Measurements from ENCODE around the gene FGD6.
"Not testable (repeated sequence)": the region's sequence is repeated elsewhere in the genome, so short reads cannot be mapped to it uniquely, and the experiment has no call there.

FGD6 gene

DNA sequence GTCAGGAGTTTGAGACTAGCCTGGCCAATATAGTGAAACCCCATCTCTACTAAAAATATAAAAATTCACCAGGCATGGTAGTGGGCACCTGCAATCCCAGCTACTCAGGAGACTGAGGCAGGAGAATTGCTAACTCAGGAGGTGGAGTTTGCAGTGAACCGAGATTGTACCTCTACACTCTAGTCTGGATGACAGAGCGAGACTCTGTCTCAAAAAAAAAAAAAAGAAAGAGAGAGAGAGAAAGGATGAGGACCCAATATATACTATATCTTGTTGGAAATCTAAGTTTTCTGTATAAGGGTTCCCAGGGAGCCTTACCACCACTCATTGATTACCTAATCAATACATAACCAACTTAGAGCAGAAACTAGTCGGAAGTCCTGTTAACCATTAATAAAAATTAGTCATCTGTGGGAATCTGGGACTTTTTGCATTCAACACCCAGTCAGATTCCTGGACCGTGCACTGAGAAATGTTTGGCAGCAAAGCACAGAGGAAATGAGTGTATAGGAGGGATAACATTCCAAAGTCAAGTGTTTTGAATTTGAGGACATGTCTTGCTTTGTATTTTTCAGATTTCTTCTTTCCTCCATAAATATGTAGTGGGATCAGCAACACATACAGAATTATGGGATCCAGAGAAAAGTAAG lies 99.0 kb downstream of the FGD6 start:
- FAIRE-seq, result no peak

DNA sequence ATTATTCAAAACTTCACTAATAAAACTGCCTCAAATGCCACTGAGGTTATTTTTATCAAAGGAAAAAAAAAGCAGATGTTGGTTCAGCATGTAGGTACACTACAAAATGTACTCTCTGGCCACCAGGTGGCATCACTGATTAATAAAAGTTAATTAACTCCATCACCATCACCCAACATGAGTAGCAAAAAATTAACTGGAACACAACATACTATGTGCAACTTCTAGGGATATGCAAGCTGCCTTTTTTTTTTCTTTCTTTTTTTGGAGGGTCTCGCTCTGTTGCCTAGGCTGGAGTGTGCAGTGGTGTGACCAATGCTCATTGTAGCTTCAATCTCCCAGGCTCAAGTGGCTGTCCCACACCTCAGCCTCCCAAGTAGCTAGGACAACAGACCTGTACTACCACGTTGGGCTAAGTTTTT lies 100.1 kb downstream of the FGD6 start:
- peak; percentile 95 for FAIRE-seq

DNA sequence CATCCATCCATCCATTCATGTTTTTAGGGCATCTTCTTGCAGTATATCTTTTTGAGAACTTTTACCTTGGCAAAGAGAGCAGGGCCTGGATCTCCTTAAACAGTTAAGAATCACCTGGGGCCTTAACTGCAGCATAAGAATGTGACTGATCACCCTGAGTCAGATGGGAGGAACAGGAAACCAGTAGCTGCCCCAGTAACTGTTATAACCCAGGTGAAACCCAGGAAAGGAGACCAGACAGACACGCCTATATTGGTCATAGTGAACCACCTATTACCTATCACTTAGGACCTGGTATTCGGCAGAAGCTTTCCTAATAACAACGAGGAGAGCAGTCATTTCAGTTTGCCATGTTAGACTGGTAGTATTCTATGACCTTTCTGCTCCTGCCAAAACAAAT lies 100.5 kb downstream of the FGD6 start:
- no peak for FAIRE-seq

DNA sequence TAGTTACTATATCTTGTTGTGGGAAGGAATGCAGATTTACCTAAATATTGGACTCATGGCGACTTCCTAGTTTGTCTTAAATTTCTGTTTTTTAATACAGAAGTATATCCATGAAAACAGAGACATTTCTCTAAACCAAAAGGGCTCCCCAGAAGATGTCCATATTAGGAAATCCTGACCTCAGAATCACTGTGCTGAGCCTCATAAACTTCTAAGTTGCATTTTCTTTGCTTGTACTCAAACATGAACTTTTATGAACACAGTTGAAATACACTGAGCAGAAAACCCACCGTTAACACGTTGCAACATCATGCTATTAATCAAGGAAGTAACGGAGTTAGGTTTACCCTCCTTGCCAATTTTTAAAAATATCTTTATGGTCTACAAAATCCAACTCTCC lies 100.9 kb downstream of the FGD6 start:
- FAIRE-seq, result no peak

DNA sequence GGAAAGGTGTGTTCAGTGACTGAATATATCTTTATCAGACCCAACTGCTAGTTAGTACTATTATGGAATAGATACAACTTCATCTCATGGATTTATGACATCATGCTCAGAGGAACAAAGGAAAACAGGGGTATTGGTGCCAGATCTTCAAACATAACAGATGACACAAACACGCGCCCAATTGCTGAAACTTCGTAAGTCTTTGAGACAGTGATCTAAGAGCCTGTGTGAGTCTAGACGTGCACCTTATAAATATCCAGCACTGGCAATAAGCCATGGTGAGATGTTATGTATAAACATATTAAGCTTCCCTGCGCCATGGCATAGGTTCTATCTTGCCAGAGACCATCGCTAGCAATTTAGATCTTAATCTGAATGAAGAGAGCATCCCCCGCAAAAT lies 101.6 kb downstream of the FGD6 start:
- FAIRE-seq, result no peak

DNA sequence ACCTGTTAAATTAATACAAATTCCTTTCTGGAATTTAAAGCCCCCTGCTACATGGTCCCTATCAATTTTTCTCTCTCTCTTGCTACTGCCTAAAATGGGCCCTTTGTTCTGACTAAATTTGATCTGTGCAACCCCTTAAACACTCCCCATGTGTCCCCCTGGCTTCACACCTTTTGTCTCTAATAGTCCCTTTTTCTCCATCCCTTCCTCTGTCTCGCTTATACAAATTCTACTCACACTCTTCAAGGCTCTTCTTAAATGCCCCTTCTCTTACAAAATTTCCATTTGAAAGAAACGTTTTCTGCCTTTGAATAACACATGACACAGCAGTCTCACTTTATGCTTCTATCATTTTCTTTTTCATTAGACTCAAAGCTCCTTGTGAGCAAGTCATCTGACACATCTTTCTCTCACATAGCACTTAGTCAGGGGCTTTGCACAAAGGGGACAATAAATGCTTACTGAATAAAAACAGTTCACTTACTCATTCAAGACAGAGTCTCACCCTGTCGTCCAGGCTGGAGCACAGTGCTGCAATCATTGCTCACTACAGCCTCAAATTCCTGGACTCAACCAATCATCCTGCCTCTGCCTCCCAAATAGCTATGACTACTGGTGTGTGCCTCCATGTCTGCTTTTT lies 102.4 kb downstream of the FGD6 start:
- no peak for FAIRE-seq

DNA sequence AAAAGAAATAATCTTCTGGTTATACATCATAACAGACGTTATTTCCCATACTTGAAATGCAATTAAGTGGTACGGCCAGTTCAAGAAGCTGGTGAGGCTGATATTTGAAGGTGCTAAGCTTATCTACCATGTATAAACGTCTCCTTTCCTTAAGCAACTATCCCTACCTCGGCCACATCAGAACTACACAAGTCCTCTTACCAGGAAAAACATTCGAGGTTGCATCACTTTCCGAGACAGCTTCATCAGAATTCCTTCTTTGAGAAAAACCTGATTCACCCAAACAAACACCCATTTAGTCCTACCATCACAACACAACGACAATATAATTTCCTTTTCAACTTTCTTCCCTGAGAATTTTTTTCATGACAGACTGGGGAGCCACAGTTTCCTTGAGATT lies 109.9 kb downstream of the FGD6 start:
- FAIRE-seq, result no peak

DNA sequence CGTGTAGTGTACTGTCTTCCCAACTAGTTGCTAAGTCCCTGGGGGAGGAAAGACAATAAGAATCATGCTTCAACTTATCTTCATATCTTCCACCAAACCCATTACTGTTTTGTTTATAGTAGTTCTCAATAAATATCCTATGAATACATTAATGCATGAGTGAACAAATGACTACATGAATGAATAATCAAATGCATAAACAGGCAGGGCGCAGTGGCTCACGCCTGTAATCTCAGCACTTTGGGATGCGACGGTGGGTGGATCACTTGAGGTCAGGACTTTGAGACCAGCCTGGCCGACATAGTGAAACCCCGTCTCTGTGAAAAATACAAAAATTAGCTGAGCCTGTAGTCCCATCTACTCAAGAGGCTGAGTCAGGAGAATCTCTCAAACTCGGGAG lies 111.7 kb downstream of the FGD6 start:
- no peak for FAIRE-seq

DNA sequence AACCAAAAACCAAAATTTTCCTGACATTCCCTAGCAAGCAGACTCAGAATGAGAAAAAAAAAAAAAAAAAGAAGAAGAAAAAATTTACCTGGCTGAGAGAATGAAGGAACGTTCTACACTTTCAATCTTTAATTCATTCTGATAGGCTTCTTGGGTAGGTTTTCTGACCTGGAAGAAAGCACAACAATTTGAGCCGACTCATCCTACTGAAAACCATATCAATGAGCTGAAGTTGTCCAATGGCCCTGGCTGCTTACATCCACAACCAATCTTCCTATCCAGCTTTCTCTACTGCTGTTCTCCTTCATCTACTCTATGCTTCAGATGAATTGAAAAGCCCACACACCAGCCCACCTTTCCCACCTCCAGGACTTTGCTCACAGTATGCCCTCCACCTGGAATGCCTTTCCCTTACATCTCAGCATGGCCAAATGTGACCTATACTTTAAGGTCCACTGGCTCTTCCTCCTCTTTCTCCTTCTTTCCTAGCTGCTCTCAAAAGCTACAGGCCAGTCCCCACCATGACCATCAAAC lies 112.3 kb downstream of the FGD6 start:
- FAIRE-seq, result no peak

DNA sequence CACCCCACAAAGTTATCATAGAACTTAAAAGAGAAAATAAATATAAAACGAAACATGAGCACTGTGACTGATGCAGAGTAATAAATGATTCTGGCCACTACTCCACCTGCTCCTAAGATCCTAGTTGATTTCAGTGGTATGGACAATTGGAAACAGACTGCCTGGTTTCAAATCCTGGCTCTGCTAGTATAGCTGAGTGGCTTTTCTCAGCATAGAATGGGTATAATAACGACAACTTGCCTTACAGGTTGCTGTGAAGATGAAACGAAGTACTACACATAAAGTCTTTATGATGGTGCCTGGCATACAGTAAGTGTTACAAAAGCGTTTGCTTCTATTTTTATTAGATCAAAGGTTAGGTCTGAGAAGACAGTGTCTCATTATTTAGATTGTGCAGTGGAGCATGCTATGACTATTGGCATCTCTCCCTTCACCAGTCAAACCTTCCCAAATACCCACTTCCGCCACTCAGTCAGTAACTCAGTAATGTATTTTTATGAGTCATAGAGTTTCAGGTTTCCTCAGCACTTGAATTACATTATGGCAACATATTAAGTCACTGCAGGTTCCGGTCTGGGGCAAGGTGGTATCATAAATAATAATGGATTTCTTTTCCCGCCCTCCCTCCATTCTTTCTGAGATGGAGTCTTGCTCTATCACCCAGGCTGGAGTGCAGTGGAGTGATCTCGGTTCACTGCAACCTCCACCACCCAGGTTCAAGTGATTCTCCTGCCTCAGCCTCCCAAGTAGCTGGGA lies 114.2 kb downstream of the FGD6 start:
- FAIRE-seq, result no peak

DNA sequence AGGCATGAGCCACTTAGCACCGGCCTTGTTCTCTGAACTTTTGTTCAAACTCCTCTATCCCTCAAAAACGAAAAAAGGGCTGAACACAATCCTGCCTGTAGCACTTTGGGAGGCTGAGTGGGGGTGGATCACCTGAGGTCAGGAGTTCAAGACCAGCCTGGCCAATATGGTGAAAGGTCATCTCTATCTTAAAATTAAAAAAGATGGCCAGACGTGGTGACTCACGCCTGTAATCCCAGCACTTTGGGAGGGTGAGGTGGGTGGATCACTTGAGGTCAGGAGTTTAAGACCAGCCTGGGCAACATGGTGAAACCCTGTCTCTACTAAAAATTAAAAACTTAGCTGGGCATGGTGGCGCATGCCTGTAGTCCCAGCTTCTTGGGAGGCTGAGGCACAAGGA lies 115.3 kb downstream of the FGD6 start:
- FAIRE-seq, result not testable (repeated sequence)

DNA sequence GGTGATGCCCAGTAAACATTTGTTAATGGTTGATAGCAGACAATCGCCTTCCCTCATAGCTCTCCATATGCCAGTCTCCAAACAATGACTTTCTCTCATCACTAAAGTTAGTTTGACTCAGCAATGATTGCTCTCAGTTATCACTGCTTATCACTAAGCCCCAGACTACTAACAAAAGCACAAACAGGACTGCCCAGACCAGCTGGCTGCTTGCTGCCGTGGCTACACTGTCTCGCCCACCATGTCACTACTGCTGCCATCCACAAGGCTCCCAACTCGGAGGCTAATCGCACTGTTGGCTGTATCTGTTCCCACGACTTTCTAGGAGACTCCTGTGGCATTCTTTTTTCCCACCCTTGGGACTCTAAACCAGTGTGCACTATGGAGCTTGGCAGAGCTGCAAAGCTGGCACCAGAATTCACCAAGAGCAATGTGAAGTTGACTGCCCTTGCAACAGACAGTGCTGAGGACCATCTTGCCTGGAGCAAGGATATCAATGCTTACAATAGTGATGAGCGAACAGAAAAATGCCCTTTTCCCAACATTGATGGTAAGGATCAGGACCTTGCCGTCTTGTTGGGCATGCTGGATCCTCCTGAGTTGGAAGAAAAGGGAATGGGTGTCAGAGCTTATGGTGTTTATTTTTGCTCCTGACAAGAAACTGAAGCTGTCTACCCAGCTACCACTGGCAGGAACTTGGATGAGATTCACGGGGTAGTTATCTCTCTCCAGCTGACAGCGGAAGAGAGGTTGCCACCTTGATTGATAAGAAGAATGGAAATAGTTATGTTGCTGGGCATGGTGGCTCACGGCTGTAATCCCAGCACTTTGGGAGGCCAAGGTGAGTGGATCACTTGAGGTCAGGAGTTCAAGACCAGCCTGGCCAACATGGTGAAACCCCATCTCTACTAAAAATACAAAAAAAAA lies 116.7 kb downstream of the FGD6 start:
- no peak for FAIRE-seq

DNA sequence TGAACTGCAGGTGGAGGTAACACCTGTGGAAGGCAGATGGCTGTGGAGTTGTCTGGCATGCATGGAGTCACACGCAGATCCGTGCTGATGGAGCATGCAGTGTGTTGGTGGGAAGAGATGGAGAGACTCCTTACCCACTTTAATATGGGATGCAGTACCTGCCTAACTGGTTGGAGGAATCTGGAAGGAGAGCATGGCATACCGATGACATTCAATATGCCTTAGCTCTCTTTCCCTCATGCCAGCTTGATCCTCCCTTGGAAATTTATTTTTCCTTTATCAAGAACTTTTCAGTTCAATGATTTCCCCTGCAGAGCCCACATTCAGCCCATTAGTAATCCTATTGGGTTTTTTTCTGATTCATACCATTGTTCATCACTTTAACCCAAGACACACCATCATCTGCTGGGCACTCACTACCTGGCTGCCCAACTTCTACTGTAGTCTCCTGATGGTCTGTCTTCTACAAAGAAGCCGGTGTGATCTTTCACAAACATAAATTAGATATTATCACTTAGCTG lies 117.9 kb downstream of the FGD6 start:
- no peak for FAIRE-seq

DNA sequence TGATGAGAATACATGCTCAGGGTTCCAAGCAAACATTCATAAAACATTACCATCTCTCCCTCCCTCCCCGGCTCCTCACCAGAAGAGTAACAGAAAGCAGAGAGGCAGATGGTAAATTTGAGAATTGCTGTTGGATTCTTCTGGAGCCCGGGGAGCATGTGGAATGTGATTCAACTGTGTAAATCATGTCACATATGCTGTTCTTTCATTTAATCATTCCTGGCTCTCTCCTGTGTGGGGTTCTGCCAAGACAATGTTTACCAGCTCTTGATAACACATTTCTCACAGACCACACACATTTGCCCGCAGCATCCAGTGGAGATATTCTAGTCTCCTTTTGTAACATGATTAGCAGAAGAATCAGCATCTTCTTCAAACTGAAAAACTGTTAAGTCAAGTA lies 120.4 kb downstream of the FGD6 start:
- FAIRE-seq, result no peak

DNA sequence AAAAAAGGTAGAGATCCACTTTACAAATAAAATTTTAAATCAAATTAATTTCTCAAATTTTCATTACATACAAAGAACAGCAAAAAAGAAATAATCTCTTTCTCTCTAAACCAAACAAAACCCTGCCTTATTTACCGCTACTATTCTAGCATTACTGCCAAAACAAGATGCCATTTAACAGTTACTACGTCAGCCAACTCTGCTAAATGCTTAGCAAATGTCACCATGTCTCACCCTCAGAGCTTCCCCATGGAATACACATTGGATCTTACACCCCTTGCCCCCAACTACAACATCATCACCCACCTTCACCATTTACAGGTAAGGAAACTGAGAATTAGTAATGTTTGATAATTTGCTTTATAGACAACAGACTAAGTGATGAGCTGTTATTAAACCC lies 120.9 kb downstream of the FGD6 start:
- FAIRE-seq, result no peak

DNA sequence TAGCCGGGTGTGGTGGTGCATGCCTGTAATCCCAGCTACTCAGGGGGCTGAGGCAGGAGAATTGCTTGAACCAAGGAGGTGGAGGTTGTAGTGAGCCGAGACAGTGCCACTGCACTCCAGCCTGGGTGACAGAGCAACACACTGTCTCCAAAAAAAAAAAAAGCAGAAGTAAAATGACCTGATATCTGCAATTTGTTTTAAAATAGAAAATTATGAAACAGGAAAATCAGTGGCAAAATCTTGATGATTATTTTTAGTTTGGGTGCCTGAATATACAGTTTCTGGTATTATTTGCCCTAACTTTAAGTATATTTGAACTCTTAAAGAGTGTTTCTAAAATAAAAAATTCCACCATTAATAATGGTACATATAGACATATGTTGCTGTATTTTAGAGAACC lies 121.4 kb downstream of the FGD6 start:
- not testable (repeated sequence) for FAIRE-seq

DNA sequence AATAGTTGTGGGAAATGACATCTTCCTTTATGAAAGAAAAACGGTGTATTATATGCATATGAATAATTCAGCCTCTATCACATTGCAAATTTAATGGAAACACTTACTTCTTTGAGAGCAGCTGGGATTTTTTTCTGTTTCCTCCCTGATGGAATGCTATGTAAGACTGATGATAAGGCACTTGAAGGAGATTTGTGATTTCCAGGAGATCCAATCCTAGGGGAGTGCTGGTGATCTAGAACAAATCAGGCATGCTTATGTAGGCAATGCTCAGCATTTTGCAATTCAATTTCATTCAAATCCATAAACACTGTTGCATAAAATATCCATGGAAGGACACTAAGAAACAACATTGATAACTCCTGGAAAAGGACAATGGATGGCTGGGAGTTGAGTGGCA lies 127.8 kb downstream of the FGD6 start:
- no peak for FAIRE-seq

DNA sequence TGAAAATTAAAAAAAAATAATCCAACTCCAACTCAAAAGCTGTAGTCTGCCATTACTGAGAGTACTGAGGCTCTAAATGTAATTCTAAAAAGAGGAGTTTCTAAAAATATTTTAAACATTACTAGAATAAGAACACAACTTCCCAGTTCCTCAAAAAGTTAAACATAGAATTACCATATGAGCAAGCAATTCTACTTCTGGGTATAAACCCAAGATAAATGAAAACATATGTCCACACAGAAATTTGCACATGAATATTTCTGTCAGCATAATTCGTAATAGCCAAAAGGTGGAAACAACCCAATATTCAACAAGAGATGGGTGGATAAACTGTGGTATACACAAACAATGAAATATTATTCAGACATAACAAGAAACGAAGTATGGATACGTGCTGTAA lies 128.9 kb downstream of the FGD6 start:
- FAIRE-seq, result no peak

DNA sequence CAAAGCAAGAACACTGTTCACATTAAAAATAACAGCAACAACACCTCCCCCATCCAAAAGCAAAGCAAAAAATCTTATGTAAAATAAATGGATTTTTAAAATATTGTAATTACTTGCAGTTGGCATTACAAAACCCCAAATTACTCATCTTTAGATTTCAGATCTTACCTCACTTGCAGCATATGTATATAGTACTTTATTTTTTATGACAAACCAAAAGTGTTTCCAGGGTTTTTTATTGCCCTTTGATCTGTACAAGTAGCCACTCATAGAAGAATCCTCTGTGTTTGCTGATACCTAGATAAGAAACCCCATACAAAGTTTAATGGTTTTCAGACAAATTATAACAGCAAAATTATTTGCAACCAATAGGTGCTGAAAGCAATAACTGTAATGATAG lies 131.7 kb downstream of the FGD6 start:
- FAIRE-seq, result peak; percentile 19

DNA sequence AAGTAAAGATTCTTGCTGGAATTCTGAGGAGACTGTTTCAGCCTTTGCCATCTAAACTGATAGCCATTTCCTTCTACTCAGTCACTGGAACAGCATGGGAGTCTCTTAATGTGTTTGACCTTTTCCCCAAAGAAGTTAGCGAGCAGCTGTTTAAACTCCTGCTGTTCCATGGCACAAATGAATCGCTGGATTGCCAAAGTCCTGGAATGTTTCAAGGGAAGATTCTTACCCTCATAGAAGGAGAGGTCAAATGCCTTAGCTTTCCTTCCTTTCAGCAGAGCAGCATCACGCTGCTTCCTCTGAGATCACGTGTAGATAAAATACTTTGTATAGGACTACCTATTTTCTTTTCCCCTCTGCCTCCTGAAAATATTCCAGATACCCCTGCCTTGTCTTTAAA lies 133.3 kb downstream of the FGD6 start:
- peak; percentile 87 for FAIRE-seq

DNA sequence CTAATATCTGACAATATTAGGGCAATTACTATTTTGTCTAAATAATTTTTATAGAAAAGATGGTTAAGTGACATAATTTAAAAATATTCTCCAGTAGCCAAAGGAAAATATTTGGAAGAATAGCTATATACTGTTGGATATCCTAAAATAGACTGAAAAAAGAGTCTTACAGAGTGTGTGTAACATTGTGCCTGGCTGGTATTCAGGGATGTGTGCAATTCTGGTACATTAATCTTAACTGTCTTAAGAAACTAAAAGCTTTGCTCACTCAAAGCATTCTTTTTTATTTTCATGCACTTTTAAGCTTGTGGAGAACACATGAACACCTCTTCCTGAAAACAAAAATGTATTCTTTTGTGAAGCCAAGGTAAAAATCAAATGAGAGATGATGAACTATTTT lies 133.8 kb downstream of the FGD6 start:
- no peak for FAIRE-seq

DNA sequence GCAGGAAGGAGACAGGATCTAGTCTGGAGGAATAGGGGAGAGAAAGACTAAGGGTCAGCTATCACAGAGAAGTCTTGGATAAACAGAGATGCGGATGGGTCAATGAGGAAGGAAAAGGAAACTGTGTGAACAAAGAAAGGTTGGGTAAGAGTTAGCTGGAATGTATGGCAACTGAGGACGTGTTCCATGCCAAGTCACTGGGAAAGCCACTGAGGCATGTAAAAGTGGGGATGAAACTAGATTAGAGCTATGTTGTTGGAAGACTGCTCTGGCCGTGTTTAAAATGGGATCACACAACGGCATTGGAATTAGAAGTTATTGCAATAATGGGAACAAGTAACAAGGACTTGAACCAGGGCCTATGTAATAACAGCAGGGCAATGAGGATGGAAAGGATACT lies 139.9 kb downstream of the FGD6 start:
- FAIRE-seq, result no peak

DNA sequence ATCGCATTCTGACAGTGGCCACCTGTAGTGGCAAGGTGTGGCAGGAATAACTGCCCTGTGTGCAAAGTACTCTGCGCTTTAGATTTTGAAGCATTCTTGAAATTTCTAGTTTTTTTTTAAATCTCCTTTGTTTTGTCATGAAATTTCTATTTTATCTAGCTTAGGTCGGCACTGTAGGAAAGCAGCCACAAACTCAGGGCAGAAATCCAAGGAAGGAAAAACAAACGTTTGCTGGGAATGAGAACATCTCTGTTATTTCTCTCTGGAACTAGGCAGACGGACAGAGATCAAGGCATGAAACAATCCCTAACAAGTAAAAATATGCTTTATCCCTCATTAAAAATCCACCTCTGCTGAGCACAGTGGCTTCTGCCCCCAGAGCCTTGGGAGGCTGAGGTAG lies 142.5 kb downstream of the FGD6 start:
- no peak for FAIRE-seq
